OCI-LY3 (cell line): Measurements from ENCODE around the gene RGS6.

Experiments
- CTCF ChIP-seq: fragments of 200-600, 300-600 bp; sonication (generic); IDR thresholded peaks from 2 replicates; pipeline ENCODE4 v1.5.1; 2014; ENCODE audit warnings: antibody characterized with exemption, low read length, low read depth
- EZH2phosphoT487 ChIP-seq: fragments of 200-600 bp; shearing (Covaris generic); IDR thresholded peaks from 2 replicates; pipeline ENCODE4 v1.6.1; 2018; ENCODE audit warnings: antibody characterized with exemption, mixed run types, low read depth

GRCh38 chr14:72560331-72560730 is 628.1 kb downstream of the RGS6 start:
- no peak for TF ChIP-seq CTCF
- TF ChIP-seq EZH2phosphoT487, result no peak
